Choroid plexus epithelial cell (primary cell): ENCODE measurements around the gene GNAI1.
A peak's percentile ranks its signal among the peaks of the same experiment; 100 is the strongest.

Source experiments
- DNase-seq: peaks from one replicate; pipeline ENCODE4 v3.0.0-alpha.2; 2010; ENCODE audit warnings: low read depth
- H3K4me3 ChIP-seq: 2 replicates; pipeline ENCODE4 v1.5.1; 2011; ENCODE audit warnings: low read depth, mild to moderate bottlenecking, control low read depth, low read length, moderate library complexity
- TF ChIP-seq, protein P1 (sequence below): conservative IDR thresholded peaks from 2 replicates; pipeline ENCODE4 v1.5.1; 2011; ENCODE audit warnings: low read depth, mild to moderate bottlenecking, control low read depth, inconsistent platforms, low read length, moderate library complexity

GNAI1 gene

DNA sequence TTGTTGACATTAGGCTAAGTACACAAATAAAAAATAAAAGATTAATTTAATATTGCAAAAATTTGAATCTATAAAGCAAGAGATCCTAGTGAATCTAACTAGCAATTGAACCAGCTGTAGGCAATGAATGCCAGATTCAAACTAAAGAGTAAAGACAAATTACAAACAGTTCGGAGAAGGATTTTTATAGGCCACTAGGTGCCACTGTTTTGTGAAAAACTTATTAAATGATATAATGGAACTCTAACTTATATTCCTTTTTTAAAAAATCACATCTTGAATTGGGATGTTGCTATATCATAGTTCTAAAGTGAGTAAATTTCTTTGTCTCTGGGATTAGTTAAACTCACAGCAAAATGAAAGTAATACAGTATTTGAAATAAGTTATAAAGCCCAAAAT is 39.1 kb upstream of the GNAI1 start:
- no peak overlapping the region for H3K4me3 ChIP-seq
- peak; percentile 56 for DNase-seq
- TF ChIP-seq, protein P1, sequence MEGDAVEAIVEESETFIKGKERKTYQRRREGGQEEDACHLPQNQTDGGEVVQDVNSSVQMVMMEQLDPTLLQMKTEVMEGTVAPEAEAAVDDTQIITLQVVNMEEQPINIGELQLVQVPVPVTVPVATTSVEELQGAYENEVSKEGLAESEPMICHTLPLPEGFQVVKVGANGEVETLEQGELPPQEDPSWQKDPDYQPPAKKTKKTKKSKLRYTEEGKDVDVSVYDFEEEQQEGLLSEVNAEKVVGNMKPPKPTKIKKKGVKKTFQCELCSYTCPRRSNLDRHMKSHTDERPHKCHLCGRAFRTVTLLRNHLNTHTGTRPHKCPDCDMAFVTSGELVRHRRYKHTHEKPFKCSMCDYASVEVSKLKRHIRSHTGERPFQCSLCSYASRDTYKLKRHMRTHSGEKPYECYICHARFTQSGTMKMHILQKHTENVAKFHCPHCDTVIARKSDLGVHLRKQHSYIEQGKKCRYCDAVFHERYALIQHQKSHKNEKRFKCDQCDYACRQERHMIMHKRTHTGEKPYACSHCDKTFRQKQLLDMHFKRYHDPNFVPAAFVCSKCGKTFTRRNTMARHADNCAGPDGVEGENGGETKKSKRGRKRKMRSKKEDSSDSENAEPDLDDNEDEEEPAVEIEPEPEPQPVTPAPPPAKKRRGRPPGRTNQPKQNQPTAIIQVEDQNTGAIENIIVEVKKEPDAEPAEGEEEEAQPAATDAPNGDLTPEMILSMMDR: peak; percentile 49

DNA sequence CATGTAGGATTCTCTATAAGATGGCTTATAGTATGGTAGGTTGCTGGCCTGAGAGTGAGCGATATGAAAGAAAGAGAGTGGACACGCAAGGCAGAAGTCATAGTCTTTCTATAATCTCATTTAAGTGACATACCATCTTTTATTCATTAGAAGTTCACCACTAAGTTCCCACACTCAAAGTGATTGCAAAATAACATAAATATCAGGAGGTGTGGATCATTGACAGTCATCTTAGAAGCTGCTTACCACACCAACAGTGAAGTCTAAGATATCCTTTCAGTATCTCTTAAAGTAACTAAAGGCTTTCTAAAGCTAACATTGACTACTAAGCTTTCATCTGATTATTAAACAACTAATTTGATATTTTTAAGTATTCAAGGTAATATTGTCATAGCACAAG is 36.9 kb upstream of the GNAI1 start:
- peak; percentile 33 for DNase-seq
- TF ChIP-seq, protein P1: no peak

DNA sequence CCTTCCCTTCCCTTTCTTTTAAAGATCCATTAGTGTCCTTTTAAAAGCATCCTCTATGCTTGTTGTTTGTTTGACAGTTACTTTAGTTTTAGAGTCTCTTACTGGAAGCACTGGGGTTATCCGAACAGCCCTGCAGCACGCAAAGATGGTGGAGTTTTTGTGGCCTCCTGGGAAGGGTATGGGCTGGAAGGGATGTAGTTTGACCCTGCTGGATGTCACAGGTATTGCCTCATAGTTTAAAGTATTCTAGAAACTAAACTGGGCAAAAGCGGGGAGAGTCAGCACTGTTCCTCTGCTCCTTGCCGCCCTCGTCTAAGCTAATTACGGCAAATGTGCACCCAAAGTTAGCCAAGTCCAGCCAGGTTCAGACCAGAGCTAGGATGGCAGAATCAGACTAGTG is 35.8 kb upstream of the GNAI1 start:
- no peak overlapping the region for H3K4me3 ChIP-seq
- TF ChIP-seq, protein P1: peak; percentile 34
- no peak for DNase-seq

More for the DNA sequence above, 36.9 kb upstream of the GNAI1 start:
- no peak overlapping the region for H3K4me3 ChIP-seq

DNA sequence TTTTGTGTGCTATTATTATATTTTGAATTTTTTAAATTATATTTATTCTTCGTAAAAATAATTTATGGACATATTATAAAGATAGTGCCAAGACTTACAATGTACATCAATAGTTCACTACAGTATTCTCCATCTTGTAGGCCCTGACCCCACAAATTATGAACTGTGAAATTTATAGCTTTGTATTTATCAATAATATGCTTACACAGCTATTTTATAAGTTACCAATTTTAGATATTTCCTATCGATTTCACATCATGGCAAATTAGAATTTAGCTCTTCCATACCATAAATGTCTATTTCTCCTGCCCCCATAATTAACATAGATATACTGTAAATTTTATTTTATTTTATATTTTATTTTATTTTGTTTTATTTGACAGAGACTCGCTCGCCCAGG is 34.4 kb upstream of the GNAI1 start:
- TF ChIP-seq, protein P1: no peak
- H3K4me3 ChIP-seq: no peak overlapping the region
- DNase-seq: no peak

DNA sequence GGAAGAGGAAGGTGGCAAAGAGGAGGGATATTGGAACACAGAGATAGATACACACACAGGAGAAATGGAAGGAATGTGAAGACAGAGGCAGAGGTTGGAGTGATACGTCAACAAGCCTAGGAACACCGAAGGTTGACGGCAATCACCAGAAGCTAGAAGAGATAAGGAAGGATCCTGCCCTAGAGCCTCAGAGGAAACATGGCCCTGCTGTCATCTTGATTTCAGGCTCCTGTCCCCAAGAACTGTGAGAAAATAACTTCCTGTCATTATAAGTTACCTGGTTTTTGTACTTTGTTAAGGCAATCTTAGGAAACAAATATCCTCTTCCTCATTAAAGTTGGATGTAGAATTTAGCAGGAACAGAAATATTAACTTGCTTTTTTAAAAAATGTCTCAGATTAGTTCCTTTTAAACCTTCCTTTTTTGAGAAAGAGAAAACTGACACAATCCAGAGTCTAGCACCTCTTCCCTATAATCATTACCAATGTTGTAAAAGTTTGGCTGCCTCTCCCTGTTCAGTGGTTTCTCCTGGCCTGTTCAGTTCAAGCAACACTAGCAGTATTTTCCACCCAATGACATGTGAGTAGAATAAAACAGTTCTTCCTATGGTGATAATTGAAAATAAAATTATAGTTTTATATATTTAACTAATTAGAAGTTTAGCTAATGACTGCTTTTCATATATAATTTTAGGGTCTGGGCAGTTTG is 28.8 kb upstream of the GNAI1 start:
- no peak overlapping the region for H3K4me3 ChIP-seq
- TF ChIP-seq, protein P1: no peak
- no peak for DNase-seq

DNA sequence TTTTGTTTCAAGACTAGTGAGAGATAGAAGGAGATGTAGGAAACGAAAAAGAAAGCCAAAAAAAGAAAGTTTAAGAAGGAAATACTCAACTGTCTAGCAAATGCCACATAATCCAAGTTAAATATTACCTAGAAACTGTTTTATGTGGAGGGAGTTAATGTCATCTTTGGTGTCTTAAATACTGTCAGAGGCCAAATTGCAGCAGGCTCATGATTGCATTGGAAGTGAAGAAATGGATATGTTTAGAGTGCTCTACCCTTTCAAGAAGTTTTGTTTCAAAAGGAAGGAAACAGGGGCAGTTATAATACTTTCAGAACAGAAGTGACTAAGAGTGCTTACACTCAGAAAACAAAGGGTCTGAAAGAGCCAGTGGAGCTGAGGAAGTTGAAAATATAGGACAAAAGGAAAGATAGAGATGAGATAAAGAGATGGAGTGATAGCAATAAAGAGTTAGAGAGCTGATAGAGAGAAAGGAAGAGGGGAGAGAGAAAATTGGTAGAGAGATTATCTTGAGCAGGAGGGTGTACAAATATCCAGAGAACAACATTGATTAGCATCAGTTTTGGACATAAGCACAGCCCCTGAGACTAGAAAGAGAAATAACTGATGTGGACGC is 28.0 kb upstream of the GNAI1 start:
- no peak for DNase-seq
- no peak overlapping the region for H3K4me3 ChIP-seq
- TF ChIP-seq, protein P1: no peak

DNA sequence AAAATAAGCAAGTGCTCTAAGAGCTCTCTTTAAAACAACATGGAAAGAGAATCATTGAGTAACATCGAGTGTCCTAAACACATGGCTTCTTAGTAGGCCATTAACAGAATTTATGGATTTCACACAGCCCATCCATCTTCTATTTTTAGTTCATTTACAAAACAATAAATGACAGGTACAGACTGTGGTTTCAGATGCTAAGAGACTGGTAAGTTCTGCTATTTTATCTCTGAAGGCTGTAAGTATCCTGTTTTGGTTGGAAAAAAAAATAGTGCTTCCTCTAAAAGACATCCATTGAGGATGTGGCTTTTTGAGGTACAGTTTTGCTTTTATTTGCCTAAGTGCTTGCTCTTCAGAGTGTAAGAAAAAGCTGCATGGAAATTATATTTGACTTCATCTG is 27.4 kb upstream of the GNAI1 start:
- DNase-seq: no peak
- no peak overlapping the region for H3K4me3 ChIP-seq
- TF ChIP-seq, protein P1: no peak
